WERI-Rb-1 (cell line): Measurements from ENCODE around the gene ADORA3.
A peak's percentile ranks its signal among the peaks of the same experiment; 100 is the strongest.

Experiments
- DNase-seq: peaks from one replicate; pipeline ENCODE4 v3.0.0-alpha.2; 2020
- H3K27ac ChIP-seq: fragments of 250-450 bp; sonication (Bioruptor Pico); 2 replicates; pipeline ENCODE4 v1.5.1; 2020; ENCODE audit warnings: mild to moderate bottlenecking, moderate library complexity
- H3K27me3 ChIP-seq: fragments of 250-450 bp; sonication (Bioruptor Pico); 2 replicates; pipeline ENCODE4 v1.5.1; 2021; ENCODE audit warnings: mild to moderate bottlenecking, low read depth, moderate library complexity; ENCODE audit not compliant: insufficient read depth, severe bottlenecking
- H3K36me3 ChIP-seq: fragments of 250-450 bp; sonication (Bioruptor Pico); 2 replicates; pipeline ENCODE4 v1.5.1; 2020; ENCODE audit warnings: mild to moderate bottlenecking, moderate library complexity
- H3K4me3 ChIP-seq: 2 replicates; pipeline ENCODE4 v1.5.1; 2011; ENCODE audit warnings: low read depth, mild to moderate bottlenecking, control low read depth, low read length
- H3K9me3 ChIP-seq: fragments of 250-450 bp; sonication (Bioruptor Pico); 2 replicates; pipeline ENCODE4 v1.5.1; 2021; ENCODE audit warnings: mild to moderate bottlenecking, moderate library complexity; ENCODE audit not compliant: severe bottlenecking
- CTCF ChIP-seq: IDR thresholded peaks from 2 replicates; pipeline ENCODE4 v1.5.1; 2011; ENCODE audit warnings: low read depth, mild to moderate bottlenecking, control low read depth, inconsistent platforms, low read length

ADORA3 gene

GRCh38 chr1:111512132-111512889 lies 8.9 kb upstream of the ADORA3 start:
- DNase-seq: no peak
- no peaks in the 10 kb centered on the region for H3K36me3 ChIP-seq
- no peaks in the 10 kb centered on the region for H3K9me3 ChIP-seq
- H3K27ac ChIP-seq: no peak overlapping the region
- no peak for TF ChIP-seq CTCF
- H3K4me3 ChIP-seq: no peak overlapping the region
- no peaks in the 10 kb centered on the region for H3K27me3 ChIP-seq

- H3K36me3 ChIP-seq: no peaks in the 10 kb centered on the region
- no peaks in the 10 kb centered on the region for H3K27me3 ChIP-seq
- H3K4me3 ChIP-seq: no peak overlapping the region
- DNase-seq: no peak
- no peaks in the 10 kb centered on the region for H3K9me3 ChIP-seq
- no peak overlapping the region for H3K27ac ChIP-seq
- TF ChIP-seq CTCF: no peak
Measured at GRCh38 chr1:111511370-111511769, 7.9 kb upstream of the ADORA3 start.

- no peaks in the 10 kb centered on the region for H3K36me3 ChIP-seq
- no peaks in the 10 kb centered on the region for H3K9me3 ChIP-seq
- H3K27me3 ChIP-seq: no peaks in the 10 kb centered on the region
- H3K27ac ChIP-seq: no peak overlapping the region
- no peak for TF ChIP-seq CTCF
- H3K4me3 ChIP-seq: no peak overlapping the region
- no peak for DNase-seq
Measured at GRCh38 chr1:111509997-111510375, 6.6 kb upstream of the ADORA3 start.

- H3K27ac ChIP-seq: peak overlapping the region; percentile 87
- H3K4me3 ChIP-seq: peak overlapping the region; percentile 55
- no peaks in the 10 kb centered on the region for H3K9me3 ChIP-seq
- H3K27me3 ChIP-seq: no peaks in the 10 kb centered on the region
- TF ChIP-seq CTCF: peak; percentile 54; the same call in 1 of the 2 replicates
- no peaks in the 10 kb centered on the region for H3K36me3 ChIP-seq
- DNase-seq: peak; percentile 85
Measured at GRCh38 chr1:111507411-111508201, 4.2 kb upstream of the ADORA3 start.

- H3K36me3 ChIP-seq: no peaks in the 10 kb centered on the region
- H3K27ac ChIP-seq: no peak overlapping the region
- no peak for TF ChIP-seq CTCF
- no peak for DNase-seq
- no peaks in the 10 kb centered on the region for H3K27me3 ChIP-seq
- H3K4me3 ChIP-seq: no peak overlapping the region
- no peaks in the 10 kb centered on the region for H3K9me3 ChIP-seq
Measured at GRCh38 chr1:111506561-111506960, 3.1 kb upstream of the ADORA3 start.
